ENCODE measurements around the gene ZNF407. TPM values are rescaled to one million over a fixed set of nuclear protein-coding genes. Genes with fewer than 3 reads are reported as not detected.

ZNF407 gene
- total and polyA plus RNA-seq, 10 donors, result 2.0 to 41.0 (median 26.3) TPM

DNA sequence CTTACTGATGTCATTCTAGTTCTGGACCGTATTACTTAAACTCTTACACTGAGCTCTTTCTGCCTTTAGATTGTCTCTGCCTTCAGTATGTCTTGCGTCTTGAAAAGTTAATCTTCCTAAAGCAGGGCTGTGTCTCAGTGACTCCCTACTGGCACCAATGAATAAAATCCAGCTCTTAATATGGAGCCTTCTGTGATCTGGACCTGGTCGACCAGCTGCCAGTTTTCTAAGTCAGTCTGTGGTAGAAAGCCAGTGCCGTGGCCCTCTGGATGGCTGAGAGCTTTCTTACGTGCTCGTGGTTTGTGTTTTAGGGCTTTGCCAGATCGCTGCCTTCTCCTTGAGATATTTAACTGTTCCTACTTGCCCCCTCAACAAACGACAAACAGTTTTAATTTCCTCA lies 26.8 kb downstream of the ZNF407 start:
- Histone ChIP-seq H3K27me3 (replicated peaks in 1 of 7) (no peaks in the 10 kb centered on the region), H3K4me3 (no peak overlapping the region), H3K4me1 (peaks cover 0 to 38% (median 10%) of the 10 kb centered on the region in 6 donors), H3K36me3 (no peaks in the 10 kb centered on the region), H3K9me3 (no peaks in the 10 kb centered on the region), H3K27ac (no peak overlapping the region)
- WGBS, 5 donors, result 85 to 91% (median 88%) methylated on average over 8 of the region's 8 CpGs
- DNase-seq, result no peak
- intact Hi-C loops (cut with DNase I; ENCODE audit: low total_unique reads), result no loop called here
- TF ChIP-seq POLR2AphosphoS5 (IDR thresholded peaks at IDR 0.05), result no peak

DNA sequence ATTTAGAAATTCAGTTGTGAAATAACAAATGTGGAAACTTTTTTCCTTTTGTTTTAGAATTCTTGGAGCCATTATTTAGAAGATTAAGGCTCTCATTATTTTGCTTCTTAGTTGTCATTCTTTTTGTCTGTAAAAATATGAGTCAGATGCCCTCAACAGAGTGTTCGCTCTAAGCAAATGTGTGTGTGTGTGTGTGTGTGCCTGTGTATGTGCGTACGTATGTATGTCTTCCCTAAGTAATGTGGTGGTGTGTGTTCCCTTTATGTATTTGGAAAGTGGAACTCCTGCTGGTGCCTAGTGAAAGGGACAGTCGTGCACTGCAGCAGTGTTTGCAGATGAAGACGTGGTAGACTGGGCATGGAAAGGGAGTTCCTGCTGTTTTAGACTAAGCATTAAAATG lies 27.5 kb downstream of the ZNF407 start:
- H3K27ac ChIP-seq, result no peak overlapping the region
- H3K4me3 ChIP-seq, result no peak overlapping the region
- intact Hi-C loops (cut with DNase I; ENCODE audit: low total_unique reads), result no loop called here
- peaks cover 0 to 35% (median 10%) of the 10 kb centered on the region in 6 donors for H3K4me1 ChIP-seq
- 80 to 93% (median 81%) methylated on average over 5 of the region's 5 CpGs for WGBS, 5 donors
- TF ChIP-seq POLR2AphosphoS5 (IDR thresholded peaks at IDR 0.05) (no peak), POLR2A (IDR thresholded peaks at IDR 0.05) (no peak)
- TF ChIP-seq, protein P1, sequence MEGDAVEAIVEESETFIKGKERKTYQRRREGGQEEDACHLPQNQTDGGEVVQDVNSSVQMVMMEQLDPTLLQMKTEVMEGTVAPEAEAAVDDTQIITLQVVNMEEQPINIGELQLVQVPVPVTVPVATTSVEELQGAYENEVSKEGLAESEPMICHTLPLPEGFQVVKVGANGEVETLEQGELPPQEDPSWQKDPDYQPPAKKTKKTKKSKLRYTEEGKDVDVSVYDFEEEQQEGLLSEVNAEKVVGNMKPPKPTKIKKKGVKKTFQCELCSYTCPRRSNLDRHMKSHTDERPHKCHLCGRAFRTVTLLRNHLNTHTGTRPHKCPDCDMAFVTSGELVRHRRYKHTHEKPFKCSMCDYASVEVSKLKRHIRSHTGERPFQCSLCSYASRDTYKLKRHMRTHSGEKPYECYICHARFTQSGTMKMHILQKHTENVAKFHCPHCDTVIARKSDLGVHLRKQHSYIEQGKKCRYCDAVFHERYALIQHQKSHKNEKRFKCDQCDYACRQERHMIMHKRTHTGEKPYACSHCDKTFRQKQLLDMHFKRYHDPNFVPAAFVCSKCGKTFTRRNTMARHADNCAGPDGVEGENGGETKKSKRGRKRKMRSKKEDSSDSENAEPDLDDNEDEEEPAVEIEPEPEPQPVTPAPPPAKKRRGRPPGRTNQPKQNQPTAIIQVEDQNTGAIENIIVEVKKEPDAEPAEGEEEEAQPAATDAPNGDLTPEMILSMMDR (IDR thresholded peaks at IDR 0.05 in 8 of 11, conservative IDR thresholded peaks at IDR 0.05 in 3 of 11), result no peak
- no peaks in the 10 kb centered on the region for H3K36me3 ChIP-seq
- H3K9me3 ChIP-seq, result no peaks in the 10 kb centered on the region
- H3K27me3 ChIP-seq (replicated peaks in 1 of 7), result no peaks in the 10 kb centered on the region
- no peak for DNase-seq

DNA sequence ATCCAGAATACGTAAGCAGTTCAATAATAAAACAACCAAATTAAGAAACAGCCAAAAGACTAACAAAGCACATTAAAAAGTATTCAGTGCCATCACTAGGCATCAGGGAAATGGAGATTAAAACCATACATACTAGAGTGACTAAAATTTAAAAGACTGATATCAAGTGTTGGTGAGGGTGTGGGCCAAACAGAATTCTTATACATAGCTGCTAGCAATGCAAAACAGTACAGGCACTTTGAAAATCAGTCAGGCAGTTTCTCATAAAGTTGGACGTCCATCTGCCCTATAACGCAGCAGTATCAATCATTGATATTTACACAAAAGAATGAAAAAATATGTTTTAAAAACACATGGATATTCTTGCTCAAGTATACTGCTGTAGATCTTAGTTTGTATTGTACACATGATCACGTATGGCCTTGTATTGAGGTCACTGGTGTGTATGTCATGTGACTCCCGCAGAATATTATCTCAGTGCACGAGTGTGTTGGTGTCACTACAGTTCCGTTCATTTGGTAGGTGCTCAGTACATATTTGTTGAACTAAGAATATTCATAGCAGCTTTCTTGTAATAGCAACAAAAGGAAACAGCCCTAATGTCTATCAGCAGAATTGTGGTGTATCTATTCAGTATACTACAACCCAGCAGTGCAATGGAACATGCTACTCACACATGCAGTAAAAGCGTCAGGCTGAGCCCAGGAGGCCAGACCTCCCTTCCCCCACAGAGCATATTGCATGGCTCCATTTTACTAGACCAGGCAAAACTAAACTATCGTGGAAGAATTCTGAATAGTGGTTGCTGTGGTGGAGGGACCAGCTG lies 28.6 kb downstream of the ZNF407 start:
- intact Hi-C loops (cut with DNase I; ENCODE audit: low total_unique reads), result no loop called here
- H3K27me3 ChIP-seq (replicated peaks in 1 of 7), result no peaks in the 10 kb centered on the region
- H3K4me1 ChIP-seq, result peaks cover 0 to 36% (median 11%) of the 10 kb centered on the region in 6 donors
- 83 to 95% (median 90%) methylated on average over 9 of the region's 9 CpGs for WGBS, 5 donors
- TF ChIP-seq, protein P1 (IDR thresholded peaks at IDR 0.05 in 8 of 11, conservative IDR thresholded peaks at IDR 0.05 in 3 of 11), result no peak
- no peak for TF ChIP-seq POLR2A (IDR thresholded peaks at IDR 0.05)
- no peak for TF ChIP-seq POLR2AphosphoS5 (IDR thresholded peaks at IDR 0.05)
- no peak overlapping the region for H3K27ac ChIP-seq
- no peak for DNase-seq
- peaks cover 0 to 5% (median 0%) of the 10 kb centered on the region in 6 donors for H3K36me3 ChIP-seq
- no peak overlapping the region for H3K4me3 ChIP-seq
- H3K9me3 ChIP-seq, result no peaks in the 10 kb centered on the region

DNA sequence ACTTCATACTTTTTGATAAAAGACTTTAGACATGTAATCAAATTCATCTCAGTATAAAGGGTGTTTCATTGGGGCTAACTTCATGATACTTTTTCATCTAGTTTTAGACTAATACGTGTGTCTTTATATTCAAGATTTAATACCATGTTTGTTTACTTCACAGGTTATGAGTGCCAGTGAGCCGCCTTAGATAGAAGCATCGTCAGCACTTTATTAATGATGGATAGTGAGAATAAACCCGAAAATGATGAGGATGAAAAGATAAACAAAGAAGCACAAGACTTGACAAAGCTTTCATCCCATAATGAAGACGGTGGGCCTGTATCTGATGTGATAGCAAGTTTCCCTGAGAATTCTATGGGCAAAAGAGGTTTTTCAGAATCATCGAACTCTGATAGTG lies 33.1 kb downstream of the ZNF407 start:
- TF ChIP-seq POLR2AphosphoS5 (IDR thresholded peaks at IDR 0.05) (no peak), POLR2A (IDR thresholded peaks at IDR 0.05) (no peak)
- TF ChIP-seq, protein P1 (IDR thresholded peaks at IDR 0.05 in 8 of 11, conservative IDR thresholded peaks at IDR 0.05 in 3 of 11), result no peak
- H3K4me3 ChIP-seq, result no peak overlapping the region
- DNase-seq, result no peak
- no peaks in the 10 kb centered on the region for H3K27me3 ChIP-seq (replicated peaks in 1 of 7)
- peak overlapping the region in 3 of 8 donors; percentile 69 to 75 (median 73) for H3K27ac ChIP-seq
- 85 to 94% (median 93%) methylated on average over 6 of the region's 6 CpGs for WGBS, 5 donors
- H3K9me3 ChIP-seq, result no peaks in the 10 kb centered on the region
- intact Hi-C loops (cut with DNase I; ENCODE audit: low total_unique reads), result no loop called here
- peaks cover 0 to 50% (median 20%) of the 10 kb centered on the region in 6 donors for H3K36me3 ChIP-seq
- peaks cover 0 to 37% (median 7%) of the 10 kb centered on the region in 6 donors for H3K4me1 ChIP-seq
